Cardiac muscle cell (in vitro differentiated cells and primary cell): ENCODE data around the gene LPP. TPM values are rescaled to one million over a fixed set of nuclear protein-coding genes. Genes with fewer than 3 reads are reported as not detected.

Experiments
- DNase-seq, 2 donors: peaks; one replicate each; pipeline versions ENCODE4 v3.0.0 to v3.0.0-alpha.2; 2010 to 2017; ENCODE audit warnings: low read depth in 1 of 2, low spot score in 1 of 2
- H3K27ac ChIP-seq: fragments of 200-600 bp; sonication (generic); 2 replicates; pipeline ENCODE4 v1.5.1; 2016
- H3K27me3 ChIP-seq: fragments of 200-600 bp; sonication (generic); 2 replicates; pipeline ENCODE4 v1.6.0; 2016; ENCODE audit warnings: control low read depth
- H3K36me3 ChIP-seq: fragments of 200-600 bp; sonication (generic); 2 replicates; pipeline ENCODE4 v1.5.1; 2016; ENCODE audit warnings: control low read depth
- H3K4me1 ChIP-seq: fragments of 200-600 bp; sonication (generic); 2 replicates; pipeline ENCODE4 v1.8.1; 2017; ENCODE audit warnings: low read depth, mild to moderate bottlenecking, mixed run types
- H3K4me3 ChIP-seq: fragments of 200-600 bp; sonication (generic); 2 replicates; pipeline ENCODE4 v1.5.1; 2016; ENCODE audit warnings: mild to moderate bottlenecking
- H3K9me3 ChIP-seq: fragments of 200-600 bp; sonication (generic); 2 replicates; pipeline ENCODE4 v1.5.1; 2017; ENCODE audit warnings: low read depth, mild to moderate bottlenecking, control low read depth
- CTCF ChIP-seq: IDR thresholded peaks from 2 replicates; pipeline ENCODE4 v1.5.1; 2012; ENCODE audit warnings: low read depth, mild to moderate bottlenecking, low read length
- polyA plus RNA-seq: library from polyadenylated mRNA; unstranded; fragments of >200 nt; fragmentation: Nextera tagmentation; extraction: Ambion mirVana; gene quantifications from 2 replicates; pipeline ENCODE4 v1.2.1, GENCODE V29; 2016
- total RNA-seq: library from RNA; depleted of rRNA; stranded (reverse); fragments of >200 nt; gene quantifications from 2 replicates; pipeline ENCODE4 v1.2.3, GENCODE V29; 2016

LPP gene
- total and polyA plus RNA-seq, 2 experiments from 2014 or later: 21.4 to 45.2 TPM

GRCh38 chr3:188266562-188267274 lies 112.8 kb downstream of the LPP start:
- H3K27ac ChIP-seq: peak overlapping the region; percentile 34
- TF ChIP-seq CTCF: no peak
- no peaks in the 10 kb centered on the region for H3K27me3 ChIP-seq
- no peaks in the 10 kb centered on the region for H3K9me3 ChIP-seq
- H3K4me1 ChIP-seq: peaks cover 71% of the 10 kb centered on the region
- peak in 1 of 2 donors; percentile 86 for DNase-seq
- H3K4me3 ChIP-seq: no peak overlapping the region
- H3K36me3 ChIP-seq: no peaks in the 10 kb centered on the region

- Histone ChIP-seq H3K9me3 (no peaks in the 10 kb centered on the region), H3K27me3 (no peaks in the 10 kb centered on the region), H3K36me3 (no peaks in the 10 kb centered on the region), H3K4me1 (peaks cover 59% of the 10 kb centered on the region), H3K4me3 (no peak overlapping the region), H3K27ac (peak overlapping the region; percentile 98)
- DNase-seq: no peak
- no peak for TF ChIP-seq CTCF
Observed at GRCh38 chr3:188267790-188268335, 113.9 kb downstream of the LPP start.

GRCh38 chr3:188268336-188268735 lies 114.4 kb downstream of the LPP start:
- Histone ChIP-seq H3K27me3 (no peaks in the 10 kb centered on the region), H3K27ac (peak overlapping the region; percentile 98), H3K4me1 (peaks cover 55% of the 10 kb centered on the region), H3K9me3 (no peaks in the 10 kb centered on the region), H3K4me3 (no peak overlapping the region), H3K36me3 (no peaks in the 10 kb centered on the region)
- no peak for DNase-seq
- no peak for TF ChIP-seq CTCF

GRCh38 chr3:188269040-188269439 lies 115.1 kb downstream of the LPP start:
- Histone ChIP-seq H3K27me3 (no peaks in the 10 kb centered on the region), H3K27ac (peak overlapping the region; percentile 98), H3K4me3 (no peak overlapping the region), H3K9me3 (no peaks in the 10 kb centered on the region), H3K4me1 (peaks cover 51% of the 10 kb centered on the region), H3K36me3 (no peaks in the 10 kb centered on the region)
- DNase-seq: no peak
- TF ChIP-seq CTCF: no peak

GRCh38 chr3:188270423-188270972 lies 116.5 kb downstream of the LPP start:
- Histone ChIP-seq H3K4me1 (peaks cover 59% of the 10 kb centered on the region), H3K9me3 (no peaks in the 10 kb centered on the region), H3K27me3 (no peaks in the 10 kb centered on the region), H3K4me3 (no peak overlapping the region), H3K36me3 (no peaks in the 10 kb centered on the region), H3K27ac (peak overlapping the region; percentile 98)
- peak; percentile 84 to 97 for DNase-seq
- no peak for TF ChIP-seq CTCF
